Measurements from ENCODE around the gene AK9. TPM values are rescaled to one million over a fixed set of nuclear protein-coding genes. Genes with fewer than 3 reads are reported as not detected.

Gene AK9
- total and polyA plus RNA-seq, 2 of the 8 experiments (the other 6 are each of a cell fraction or from before 2014, with no cell fraction given), result 1.8 to 2.2 TPM

GRCh38 chr6:109561844-109562243, 129.2 kb downstream of the AK9 start:
- Histone ChIP-seq H3K9me3 (ENCODE audit: insufficient read depth in 2 of 2, low read depth in 1 of 2, low read length in 1 of 2) (peaks cover 0 to 3% of the 10 kb centered on the region in 2 experiments; a peak in 2 of 4 replicates), H4K20me1 (replicated peaks in 1 of 2; ENCODE audit: control insufficient read depth in 1 of 2, insufficient read depth in 2 of 2, low read length in 2 of 2) (no peaks in the 10 kb centered on the region), H3K56ac (replicated peaks; ENCODE audit: insufficient read length, low read depth, low read length) (no peak overlapping the region), H3K4me1 (replicated peaks in 1 of 4; ENCODE audit: control insufficient read depth in 3 of 4, insufficient read depth in 4 of 4, low read length in 3 of 4) (no peaks in the 10 kb centered on the region), H3K79me1 (ENCODE audit: low read depth, low read length) (no peaks in the 10 kb centered on the region), H2BK15ac (ENCODE audit: low read length) (no peak overlapping the region), H3K23me2 (ENCODE audit: low read depth, low read length) (no peaks in the 10 kb centered on the region), H4K91ac (replicated peaks; ENCODE audit: insufficient read length, low read length) (no peak overlapping the region), H3K79me2 (ENCODE audit: control insufficient read depth in 1 of 2, insufficient read depth in 2 of 2, low read length in 2 of 2) (no peaks in the 10 kb centered on the region), H3K9ac (replicated peaks in 1 of 4; ENCODE audit: extremely low read depth in 1 of 4, low read depth in 3 of 4, low read length in 3 of 4) (no peak overlapping the region), H2BK120ac (replicated peaks; ENCODE audit: low read depth, low read length) (no peak overlapping the region), H2BK12ac (ENCODE audit: low read depth, low read length) (no peak overlapping the region), H2AFZ (ENCODE audit: low read length) (no peak overlapping the region), H3K27ac (ENCODE audit: low read depth, low read length) (no peak overlapping the region), H3K4ac (replicated peaks; ENCODE audit: insufficient read length, low read depth, low read length) (no peak overlapping the region), H4K5ac (ENCODE audit: insufficient read length, low read depth, low read length) (no peak overlapping the region), H4K8ac (ENCODE audit: extremely low read depth, insufficient read depth, low read length) (no peak overlapping the region), H2BK5ac (ENCODE audit: low read depth, low read length) (no peak overlapping the region), H3K18ac (ENCODE audit: extremely low read depth, low read length) (no peak overlapping the region), H2BK20ac (ENCODE audit: low read length) (no peak overlapping the region), H3K4me3 (ENCODE audit: extremely low read depth in 1 of 4, insufficient read depth in 2 of 4, low read depth in 3 of 4, low read length in 4 of 4) (no peak overlapping the region), H2AK5ac (ENCODE audit: low read depth, low read length) (no peak overlapping the region), H3K23ac (ENCODE audit: insufficient read length) (no peak overlapping the region), H3K4me2 (ENCODE audit: insufficient read depth in 1 of 2, low read depth in 2 of 2, low read length in 2 of 2) (no peak overlapping the region), H3K36me3 (ENCODE audit: control insufficient read depth in 2 of 4, insufficient read depth in 4 of 4, low read length in 3 of 4) (no peaks in the 10 kb centered on the region), H3K27me3 (replicated peaks in 1 of 4; ENCODE audit: control insufficient read depth in 3 of 4, extremely low read depth in 1 of 4, insufficient read depth in 3 of 4, low read length in 3 of 4) (peaks cover 0 to 1% (median 0%) of the 10 kb centered on the region in 4 experiments; a peak in 1 of 7 replicates), H3K14ac (ENCODE audit: insufficient read length) (no peak overlapping the region)
- 81% methylated on average over 1 of the region's 1 CpG; no CpG with 5 or more reads in 1 of the 2 experiments for WGBS, 2 experiments (ENCODE audit: extremely low coverage in 1 of 2, insufficient coverage in 1 of 2, insufficient read length in 1 of 2, insufficient replicate concordance in 2 of 2, low coverage in 1 of 2, low lambda C conversion rate in 2 of 2, missing lambda C conversion rate in 1 of 2)
- no peak for DNase-seq (ENCODE audit: low read depth in 1 of 2, low spot score in 2 of 2)
- POLR2A ChIA-PET (ENCODE audit: partially characterized antibody), result no interaction called here
- CTCF ChIA-PET (ENCODE audit: partially characterized antibody), result no interaction called here
- no peak for FAIRE-seq
- TF ChIP-seq SP2 (IDR thresholded peaks at IDR 0.05; ENCODE audit: low read length) (no peak), CBX8 (IDR thresholded peaks at IDR 0.05; ENCODE audit: borderline replicate concordance, low read depth, low read length) (no peak), RXRA (IDR thresholded peaks at IDR 0.05; ENCODE audit: insufficient read depth, low read depth, low read length) (no peak), USF2 (IDR thresholded peaks at IDR 0.05; ENCODE audit: low read length) (no peak), HDAC6 (IDR thresholded peaks at IDR 0.05; ENCODE audit: low read depth, low read length) (no peak), RBBP5 (IDR thresholded peaks at IDR 0.05; ENCODE audit: borderline replicate concordance, low read depth, low read length) (no peak), CTCF (IDR thresholded peaks at IDR 0.05; ENCODE audit: control extremely low read depth in 1 of 3, insufficient read depth in 1 of 3, low read depth in 1 of 3, low read length in 3 of 3) (no peak), TAF7 (optimal IDR thresholded peaks at IDR 0.05; ENCODE audit: borderline replicate concordance, low read depth, low read length) (no peak), RAD21 (IDR thresholded peaks at IDR 0.05 in 1 of 2, conservative IDR thresholded peaks at IDR 0.05 in 1 of 2; ENCODE audit: low read depth in 2 of 2, low read length in 2 of 2) (no peak), POU5F1 (IDR thresholded peaks at IDR 0.05; ENCODE audit: low read depth, low read length) (no peak)
